Stimulated activated CD4-positive, alpha-beta T cell treated with anti-CD3 and anti-CD28 coated beads, Interleukin-15, amount 100 ng/mL, for 24 hours (primary cell): Measurements from ENCODE around the gene GATAD2B.

Experiments
- DNase-seq: peaks from one replicate; pipeline ENCODE4 v3.0.0-alpha.2; 2020

Gene GATAD2B

DNA sequence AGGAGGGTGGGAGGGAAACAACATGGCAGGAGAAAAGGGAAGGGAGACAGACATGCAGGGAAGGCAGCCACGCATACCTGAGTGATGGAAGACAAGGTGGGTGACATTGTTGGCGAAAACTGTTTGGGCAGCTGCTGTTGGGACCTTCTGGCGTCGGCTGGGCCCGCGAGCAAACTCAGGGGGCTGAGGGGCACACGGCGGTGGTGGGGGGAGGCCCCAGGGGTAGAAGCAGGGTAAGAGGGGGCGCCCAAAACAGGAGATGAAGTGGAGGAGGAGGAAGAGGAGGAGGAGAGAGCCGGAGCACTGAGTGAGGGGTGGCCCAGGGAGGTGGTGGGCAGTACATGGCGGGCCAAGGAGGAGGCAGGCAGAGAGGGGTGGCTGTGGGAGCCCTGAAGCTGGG lies 28.4 kb upstream of the GATAD2B start:
- DNase-seq = no peak

DNA sequence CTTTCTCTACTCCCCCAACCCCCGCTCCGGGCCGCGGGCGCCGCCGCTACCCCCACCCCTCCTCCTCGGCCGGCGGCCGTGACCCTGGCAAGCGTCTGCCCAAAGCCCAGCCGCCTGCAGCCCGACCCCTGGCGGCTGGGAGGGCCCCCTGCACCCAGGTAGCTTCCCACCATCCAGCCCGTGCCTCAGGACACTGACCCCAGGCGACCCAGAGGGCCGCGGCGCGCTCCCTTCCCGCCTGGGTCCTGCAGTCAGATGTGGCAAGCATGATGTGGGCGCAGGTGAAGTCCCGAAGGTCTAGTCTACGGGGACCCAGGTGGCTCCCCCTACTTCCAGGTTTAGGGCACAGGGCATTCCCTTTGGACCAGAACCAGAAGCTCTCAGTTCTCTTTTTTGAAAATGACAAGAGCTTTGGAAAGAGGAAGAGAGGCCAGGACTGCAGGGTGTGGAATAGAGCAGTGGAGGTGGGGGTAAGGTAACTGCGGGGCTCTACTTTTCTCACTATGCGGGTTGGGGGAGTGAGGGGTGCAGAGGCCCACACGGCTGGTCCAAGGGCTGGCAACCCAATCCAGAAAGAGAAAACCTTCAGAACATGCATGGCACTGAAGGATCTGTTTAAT lies 24.0 kb upstream of the GATAD2B start, which contains the start of gene DENND4B:
Gene DENND4B, minus strand, starts transcription at position 97 of the 620 bp plus-strand sequence. CDS start 2,344 bp downstream, outside the sequence.
- peak; percentile 83 for DNase-seq

DNA sequence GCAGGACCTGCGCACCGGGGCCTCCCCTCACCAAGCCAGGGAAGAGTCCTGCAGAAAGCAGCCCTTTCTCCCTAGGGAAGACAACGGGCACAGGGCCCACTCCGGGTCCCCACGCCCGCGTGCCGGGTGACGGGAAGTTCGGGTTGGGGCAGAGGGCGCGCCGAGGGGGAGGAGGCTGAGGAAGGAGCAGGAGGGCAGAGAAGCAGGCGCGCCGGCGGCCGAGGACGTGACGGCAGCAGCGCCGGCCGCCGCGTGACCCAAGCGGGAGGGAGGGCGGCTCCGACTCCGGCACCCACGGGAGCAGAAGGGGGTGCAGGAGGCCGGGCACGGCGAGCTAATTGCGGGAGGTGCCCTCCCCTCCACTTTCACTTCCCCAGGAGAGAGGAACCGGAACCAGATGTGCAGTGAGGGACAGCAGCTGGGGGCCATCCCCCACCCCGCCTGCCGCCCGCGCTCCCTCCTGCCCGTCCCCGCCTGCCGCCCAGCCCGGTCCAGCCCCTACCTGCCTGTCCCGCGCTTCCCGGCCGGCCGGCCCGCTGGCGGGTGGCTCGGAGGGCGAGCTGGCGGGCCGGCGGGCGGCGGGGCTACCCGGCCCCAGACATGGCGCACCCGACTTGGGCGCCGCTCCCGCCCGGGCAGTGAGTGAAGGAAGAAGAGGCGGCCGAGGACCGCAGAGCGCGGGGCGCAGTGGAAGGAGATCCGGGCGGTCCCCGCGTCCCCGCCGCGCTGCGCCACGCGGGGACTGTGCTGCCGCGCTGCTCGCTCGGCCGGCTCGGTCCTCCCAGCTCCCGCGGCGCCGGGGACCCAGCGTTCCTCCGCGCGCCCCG lies 23.2 kb upstream of the GATAD2B start:
- peak; percentile 83 for DNase-seq

DNA sequence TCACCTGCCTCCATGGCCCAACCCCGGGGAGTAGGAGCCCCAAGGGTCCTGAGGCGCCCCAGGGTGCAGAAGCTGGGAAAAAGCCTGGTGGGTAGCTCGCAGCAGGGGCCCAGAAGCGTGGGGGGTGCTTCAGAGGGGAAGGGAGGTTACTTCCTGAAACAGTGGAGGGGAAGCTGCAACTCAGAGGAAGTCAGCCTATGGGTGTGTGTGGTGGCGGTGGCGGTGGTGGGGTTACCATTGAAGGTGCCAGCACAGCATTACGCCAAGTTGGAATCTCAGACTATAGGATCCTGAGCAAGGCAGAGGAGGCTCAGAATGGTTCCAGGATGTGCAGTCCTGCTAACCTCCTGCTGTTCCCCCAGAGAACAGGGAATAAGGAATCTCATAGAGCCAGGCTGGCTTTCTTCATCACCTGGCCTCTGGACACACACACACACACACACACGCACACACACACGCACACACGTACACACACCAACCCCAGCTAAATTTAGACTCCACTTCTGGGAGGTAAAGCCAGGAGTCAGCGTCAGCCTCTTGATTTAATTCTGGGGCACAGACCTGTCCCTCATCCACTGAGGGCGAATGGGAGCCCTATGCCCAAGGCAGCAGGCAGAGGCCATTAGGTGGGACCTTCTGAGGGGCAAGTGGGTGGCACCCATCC lies 22.5 kb upstream of the GATAD2B start:
- peak; percentile 84 for DNase-seq

DNA sequence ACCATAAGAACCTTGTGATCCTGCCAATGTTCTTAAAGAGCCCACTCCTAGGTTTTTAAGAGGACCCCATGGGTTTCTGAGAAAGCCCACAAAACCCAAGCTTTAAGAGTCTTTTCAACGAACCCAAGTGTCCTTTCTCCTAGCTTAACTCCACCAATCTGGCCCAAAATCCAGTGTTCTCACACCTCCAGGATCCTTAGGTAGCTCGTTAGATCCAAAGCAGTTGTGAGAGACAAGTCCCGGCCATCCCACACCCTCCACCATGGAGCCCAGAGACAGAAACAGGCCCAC lies 22.0 kb upstream of the GATAD2B start:
- no peak for DNase-seq

DNA sequence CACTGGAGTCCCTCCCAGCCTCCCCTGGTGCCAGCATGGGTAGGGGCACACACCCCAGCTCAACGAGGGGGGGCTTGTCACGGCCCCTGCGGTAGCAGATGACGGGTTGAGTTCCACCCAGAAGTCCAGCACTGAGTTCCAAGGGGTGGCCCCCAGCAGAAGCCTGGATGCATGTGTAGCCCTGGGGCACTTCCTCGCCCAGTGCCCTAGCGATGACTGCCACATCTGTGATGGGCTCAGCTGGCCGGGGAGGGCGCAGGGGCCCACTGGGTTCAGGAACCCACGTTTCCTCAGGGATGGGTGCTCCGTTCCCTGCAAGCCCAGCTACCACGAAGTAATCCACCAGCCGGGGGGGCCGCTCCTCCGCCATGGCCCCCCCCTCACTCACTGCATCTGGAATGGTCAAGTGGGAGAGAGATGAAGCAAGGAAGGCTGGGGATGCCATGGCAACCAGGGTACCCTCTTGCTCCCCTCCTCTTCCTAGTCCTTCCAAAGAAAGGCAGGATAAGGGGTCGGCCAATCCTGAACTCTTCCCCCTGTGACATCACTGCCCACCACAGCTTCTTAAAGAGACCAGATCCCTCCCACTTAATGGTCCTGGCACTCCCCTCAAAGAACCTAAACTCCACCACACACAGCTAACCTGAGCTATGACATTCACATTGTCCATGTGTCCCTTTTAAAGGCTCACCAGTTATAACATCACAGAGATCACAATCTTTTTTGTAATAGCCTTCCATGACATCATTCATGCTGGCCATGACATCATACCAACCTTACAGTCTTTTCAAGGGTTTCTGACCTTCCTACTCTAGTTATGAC lies 21.4 kb upstream of the GATAD2B start:
- DNase-seq = no peak

DNA sequence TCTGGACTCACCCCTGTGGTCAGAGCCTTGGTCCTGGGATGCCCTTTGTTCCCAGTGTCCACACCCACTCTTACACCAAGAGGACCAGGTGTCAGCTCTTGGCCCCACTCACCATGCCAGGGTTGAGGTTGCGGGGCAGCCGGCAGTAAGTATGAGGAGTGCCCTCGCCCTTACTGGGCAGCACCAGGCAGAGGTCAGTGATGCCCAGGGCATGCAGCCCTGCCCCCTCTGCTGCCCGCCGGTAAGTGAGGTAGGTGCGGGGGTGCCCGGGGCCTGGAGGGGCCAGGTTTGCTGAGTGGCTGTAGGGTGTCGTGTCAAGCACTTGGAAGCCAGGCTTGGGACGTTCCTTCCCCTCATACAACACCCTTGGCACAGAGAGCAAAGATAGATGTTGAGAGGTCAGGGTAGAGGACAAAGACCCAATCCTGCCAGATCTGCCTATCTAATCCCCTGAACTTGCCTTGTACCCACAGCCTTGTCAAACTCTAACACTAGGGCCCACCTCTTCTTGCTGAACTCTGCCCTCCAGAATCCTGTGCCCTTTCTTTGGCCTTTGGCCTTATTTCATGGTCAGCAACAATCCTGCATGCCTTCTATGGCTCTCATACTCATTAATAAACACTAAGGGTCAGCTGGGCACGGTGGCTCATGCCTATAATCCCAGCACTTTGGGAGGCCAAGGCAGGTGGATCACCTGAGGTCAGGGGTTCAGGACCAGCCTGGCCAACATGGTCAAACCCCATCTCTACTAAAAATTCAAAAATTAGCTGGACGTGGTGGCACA lies 20.2 kb upstream of the GATAD2B start:
- DNase-seq = no peak

DNA sequence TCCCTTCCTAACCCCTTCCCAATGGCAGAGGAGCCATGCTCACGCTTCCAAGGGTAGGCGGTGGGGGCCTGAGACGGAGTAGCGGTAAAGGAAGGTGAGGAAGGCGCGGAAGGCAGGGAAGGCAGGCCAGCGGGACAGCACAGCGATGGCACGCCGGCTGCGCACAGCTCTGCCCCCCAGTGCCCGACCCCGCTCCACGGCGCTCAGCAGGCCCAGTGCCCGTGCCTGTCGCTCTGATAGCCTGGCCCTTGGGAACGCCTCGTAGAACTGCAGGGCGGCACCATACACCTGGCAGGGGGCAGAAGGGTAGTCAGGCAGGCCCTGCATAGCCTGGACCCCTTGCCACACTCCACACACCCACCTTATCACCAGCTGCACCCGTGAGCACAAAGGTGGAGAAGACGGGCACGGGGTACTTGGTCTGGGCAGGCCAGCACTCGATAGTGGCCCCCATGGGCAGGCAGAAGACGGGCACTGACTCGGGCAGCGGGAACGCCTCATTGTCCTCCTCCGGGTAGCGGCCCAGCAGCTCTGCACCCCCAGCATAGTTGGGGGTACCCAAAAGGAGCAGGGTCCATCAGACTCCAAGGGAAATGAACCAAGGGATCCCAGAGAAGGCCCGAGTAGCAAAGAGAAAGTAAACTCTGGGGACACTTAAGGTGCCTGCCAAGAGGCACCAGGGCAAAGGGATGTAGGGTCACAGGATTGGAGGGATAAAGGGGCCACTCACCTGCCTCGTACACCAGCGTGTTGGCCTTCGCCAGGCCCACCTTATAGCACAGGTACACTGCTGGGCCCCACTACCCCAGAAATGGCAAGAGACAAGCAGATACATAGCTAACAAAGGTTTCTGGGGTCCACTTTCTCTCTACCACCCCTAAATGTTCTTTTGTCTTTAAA lies 19.3 kb upstream of the GATAD2B start:
- no peak for DNase-seq

DNA sequence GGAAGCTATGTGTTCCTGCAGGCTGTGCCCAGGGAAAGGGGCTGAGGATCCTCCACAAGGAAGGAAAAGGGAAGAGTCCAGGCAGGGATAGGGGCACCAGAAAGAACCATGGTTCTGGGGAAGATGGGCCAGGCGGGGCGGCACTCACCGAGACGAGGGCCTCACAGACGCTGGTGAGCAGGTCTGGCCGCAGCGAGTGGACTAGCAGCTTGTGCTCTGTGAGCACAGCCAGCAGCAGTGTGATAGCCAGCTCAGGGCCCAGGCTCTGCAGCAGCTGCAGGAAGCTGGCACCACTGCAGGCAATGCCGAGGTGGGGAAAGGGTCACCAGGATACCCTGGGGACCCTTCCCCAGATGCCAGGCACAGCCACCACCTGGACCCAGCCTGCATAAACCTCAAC lies 18.0 kb upstream of the GATAD2B start:
- DNase-seq = no peak

DNA sequence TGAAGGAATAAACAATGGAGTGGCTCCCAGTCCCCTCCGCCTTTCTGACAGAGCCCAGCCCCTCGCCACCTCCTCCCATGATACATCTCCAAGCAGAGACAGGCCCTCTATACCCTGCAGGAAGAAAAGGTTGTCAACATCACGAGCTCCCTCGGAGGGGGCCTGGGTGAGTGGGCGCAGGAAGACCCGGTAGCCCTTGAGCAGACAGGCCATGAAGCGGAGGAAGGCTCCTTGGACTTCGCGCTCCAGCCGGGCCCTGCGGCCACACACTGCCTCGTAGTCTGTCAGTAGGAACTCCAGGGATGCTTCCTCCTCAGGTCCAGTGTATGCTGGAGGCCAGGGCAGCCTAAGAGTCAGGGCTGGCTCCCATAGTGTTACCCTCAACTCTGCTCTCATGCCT lies 16.7 kb upstream of the GATAD2B start:
- DNase-seq = no peak

DNA sequence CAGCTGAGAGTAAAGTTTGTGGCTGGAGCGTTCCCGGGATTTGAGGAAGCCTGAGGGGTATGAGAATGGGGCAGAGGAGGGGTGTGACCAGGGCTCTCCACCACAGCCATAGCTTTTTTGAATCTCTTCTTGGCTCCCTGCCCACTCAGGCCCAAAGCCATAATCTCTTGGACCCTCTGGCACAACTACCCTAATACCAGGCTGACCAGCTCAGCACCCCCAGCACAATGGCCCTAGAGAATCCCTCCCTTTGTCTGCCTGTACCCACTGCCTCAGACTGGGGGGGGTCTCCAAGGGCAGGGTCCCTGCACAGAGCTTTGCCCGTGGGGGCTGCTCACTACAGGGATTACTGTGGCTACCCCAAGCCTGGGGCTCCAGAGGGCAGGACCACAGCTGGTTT lies 16.2 kb upstream of the GATAD2B start:
- no peak for DNase-seq

DNA sequence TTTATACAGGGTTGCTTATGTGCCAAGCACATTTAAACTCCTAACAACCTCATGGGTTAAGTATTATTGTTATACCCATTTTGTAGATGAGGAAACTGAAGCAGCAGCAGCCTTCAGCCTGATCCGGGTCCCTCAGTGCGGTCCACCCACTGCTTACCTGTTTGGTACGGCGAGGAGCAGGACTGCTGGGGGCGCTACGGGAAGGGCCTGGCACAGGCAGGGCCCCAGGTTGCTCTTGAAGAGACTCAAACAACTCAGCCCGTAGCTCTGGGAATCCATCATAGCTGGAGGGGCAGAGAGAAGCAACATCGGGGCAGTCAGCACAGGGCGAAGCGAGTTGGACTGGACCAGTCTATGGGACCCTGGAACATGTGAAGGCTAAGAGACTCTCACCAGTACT lies 14.6 kb upstream of the GATAD2B start:
- DNase-seq = no peak

DNA sequence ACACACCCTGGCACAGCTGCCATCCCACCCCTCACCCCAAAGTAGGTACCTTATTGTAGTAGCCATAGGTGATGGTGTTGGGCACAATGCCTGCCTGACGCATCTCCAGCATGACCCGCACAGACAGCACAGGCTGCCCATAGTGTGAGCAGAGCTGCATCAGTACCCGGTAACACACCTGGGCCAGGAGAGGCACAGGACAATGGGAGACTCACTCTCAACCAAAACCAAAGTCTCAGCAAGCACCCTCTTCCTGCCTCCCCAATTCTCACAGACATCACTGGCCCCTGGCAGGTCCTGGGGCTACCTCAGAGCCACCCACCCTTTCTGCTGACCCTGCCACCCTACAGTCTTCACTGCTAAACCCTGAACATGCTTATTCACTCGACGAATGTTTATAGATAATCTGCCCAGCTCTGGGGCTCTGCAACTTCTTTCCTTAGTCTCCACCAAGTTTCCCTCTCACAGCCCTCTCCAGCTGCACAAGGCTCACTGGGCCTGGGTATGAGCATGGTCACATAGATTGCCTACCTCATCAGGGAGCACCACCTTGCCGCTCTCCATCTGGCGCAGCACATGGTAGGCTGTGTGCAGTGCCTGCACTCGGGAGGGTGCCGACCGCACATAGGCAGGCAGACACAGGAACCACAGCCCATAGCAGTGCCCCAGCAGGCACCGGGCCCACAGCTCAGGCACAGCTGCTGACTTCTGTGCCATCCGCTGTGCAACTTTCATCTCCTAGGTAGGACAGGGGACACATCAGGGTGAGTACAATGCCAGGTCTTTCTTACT lies 13.4 kb upstream of the GATAD2B start:
- no peak for DNase-seq

DNA sequence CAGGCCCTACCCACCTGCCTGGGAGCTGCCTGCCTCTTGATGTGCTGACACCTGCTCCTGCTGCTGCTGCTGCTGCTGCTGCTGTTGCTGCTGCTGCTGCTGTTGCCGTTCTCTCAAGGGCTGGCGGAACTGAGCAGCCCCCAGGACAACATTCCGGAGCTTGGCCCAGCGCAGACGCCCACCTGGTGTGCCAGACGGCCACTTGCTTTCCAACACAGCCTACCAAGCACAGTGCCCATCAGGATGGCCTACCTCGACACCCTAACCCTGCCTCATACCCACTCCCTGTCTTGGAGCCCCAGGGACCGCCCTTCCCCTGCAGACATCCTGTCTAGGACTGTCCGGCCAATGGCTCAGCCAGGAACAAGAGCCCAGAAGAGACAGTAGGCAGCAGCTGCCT lies 12.0 kb upstream of the GATAD2B start:
- DNase-seq = no peak

DNA sequence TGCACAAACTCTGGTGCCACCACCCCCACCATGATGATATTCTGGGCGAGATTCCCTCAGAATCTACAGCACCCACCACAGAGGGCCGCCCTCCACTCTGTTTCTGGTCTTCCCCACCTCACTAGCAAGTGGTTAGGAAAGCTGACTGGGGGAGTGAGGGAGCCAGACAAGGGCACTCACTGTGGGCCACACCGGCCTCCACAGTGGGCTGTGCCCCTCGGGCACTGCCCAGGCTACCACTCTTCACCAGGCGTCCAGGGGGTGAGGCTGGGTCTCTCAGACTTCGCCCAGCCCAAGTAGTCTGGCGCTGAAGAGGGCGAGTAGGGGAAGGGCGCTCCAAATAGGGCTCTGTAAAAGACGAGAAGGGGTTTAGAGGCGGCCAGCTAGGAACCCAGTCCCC lies 11.2 kb upstream of the GATAD2B start:
- no peak for DNase-seq

DNA sequence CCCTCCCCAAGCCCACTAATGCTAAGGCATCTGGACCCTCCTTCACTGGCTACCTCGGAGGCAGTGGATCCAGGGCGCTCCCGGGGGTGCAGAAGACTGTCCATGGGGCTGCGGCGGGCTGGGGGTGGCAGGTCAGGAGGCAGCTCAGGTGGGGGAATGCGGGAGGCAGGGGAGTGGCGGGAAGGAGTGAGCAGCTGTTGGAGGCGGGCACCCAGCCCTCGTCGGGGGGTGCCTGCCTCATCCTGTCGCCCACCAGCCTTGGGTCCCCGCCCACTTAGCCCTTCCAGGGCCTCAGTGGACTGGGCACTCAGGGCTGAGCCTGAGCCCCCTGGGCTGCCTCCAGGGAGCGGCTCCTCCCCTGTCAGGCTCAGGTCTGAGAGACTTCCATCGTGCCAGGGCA lies 10.7 kb upstream of the GATAD2B start:
- DNase-seq = no peak

DNA sequence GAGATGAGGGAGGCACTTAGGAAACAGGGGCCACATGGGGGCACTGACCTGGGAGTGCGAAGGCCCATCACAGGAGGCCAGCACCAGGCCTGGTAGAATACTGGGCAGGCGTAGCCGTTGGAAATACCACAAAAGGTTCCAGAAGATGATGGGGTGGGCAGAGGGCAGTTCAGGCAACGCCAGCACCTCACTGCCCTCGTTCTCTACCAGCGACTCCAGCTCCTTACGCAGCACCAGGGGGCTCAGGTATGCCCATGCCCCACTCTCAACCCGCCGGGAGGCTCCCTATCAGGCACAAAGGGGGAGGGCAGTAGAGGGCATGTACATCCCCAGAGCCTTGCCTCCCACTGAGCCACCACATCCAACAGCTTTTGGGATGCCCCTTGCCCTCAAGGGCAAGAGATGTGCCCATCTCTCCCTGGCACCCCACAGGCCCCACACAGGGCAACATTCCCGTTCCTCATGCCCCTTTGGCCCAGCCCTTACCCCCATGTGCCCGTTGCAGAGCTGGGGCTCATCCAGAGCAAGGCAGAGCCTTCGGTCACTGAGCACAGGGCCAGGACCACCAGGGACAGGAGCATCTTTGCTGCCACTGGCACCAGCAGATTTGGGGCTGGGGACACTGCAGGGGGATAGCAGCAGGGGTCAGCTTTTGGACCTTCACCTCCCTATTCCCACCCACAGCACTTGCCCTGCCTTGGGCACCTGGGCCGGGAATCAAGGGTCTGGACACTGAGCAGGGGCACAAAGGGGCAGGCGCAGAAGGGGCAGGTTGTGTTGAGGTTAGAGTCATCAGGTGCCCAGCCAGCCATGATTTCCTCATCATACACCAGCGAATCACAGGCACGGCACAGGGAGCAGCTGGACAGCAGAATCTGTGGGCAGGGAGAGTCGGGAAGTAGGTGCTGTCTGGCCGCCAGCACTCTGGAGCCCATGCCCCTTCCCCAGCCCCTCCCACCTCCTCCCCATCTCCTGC lies 9.7 kb upstream of the GATAD2B start:
- no peak for DNase-seq

DNA sequence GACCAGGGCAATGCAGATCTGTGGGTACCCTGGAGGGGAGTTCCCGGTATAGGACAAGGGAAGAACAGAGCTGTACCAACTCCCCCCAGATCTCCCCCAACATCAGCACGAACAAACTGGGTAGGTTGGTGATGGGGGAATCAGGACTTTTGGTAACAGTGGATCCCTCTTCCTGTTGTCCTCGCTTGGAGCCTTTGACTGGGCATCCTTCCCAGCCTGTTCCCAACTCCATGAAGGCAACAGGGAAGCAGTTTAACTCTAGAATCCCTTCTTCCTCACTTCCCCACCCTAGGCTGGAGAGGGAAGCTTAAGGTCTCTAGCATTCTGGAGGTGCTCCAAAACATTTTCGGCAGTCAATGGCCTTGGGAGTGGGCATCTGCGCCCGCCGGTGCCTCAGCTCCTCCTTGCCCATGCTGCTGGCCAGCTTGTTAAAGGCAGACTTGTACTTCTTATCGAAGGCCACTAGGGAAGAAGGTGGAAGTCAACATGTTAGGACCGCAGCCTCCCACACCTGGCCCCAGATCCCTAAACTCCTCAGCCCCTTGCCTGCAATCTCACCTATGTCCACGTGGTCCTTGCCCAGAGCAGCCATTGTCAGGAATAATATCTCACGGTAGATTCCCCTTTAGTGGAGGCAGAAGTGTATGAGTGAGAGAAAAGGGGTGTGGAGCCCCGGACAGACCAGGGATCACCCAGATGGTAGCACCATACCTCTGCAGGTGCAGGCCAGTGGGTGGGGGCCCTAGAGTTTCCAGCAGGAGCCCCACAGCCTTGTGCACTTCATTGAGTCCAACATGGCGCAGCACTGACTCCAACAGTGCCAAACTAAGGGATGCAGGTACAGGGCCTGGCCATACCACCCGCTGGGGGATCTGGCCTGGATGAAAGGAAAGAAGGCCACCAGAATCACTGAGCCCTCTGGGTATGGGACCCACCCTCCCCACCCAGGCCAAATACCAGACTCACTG lies 7.5 kb upstream of the GATAD2B start:
- no peak for DNase-seq
